Ectodermal cell (in vitro differentiated cells): ENCODE measurements around the gene PBX3.
"Not testable (repeated sequence)": the region's sequence is repeated elsewhere in the genome, so short reads cannot be mapped to it uniquely, and the experiment has no call there.

ENCODE experiments used
- H3K27ac ChIP-seq: 2 replicates; pipeline ENCODE4 v1.7.0; 2013; ENCODE audit warnings: mild to moderate bottlenecking, low read depth, low read length; ENCODE audit not compliant: insufficient read depth, poor library complexity, severe bottlenecking
- H3K27me3 ChIP-seq: 2 replicates; pipeline ENCODE4 v1.7.0; 2013; ENCODE audit warnings: mild to moderate bottlenecking, low read length; ENCODE audit not compliant: insufficient read depth, control insufficient read depth, poor library complexity, severe bottlenecking
- H3K36me3 ChIP-seq: one replicate; pipeline ENCODE4 v1.7.0; 2013; ENCODE audit warnings: low read length; ENCODE audit not compliant: control insufficient read depth, insufficient read depth
- H3K4me1 ChIP-seq: one replicate; pipeline ENCODE4 v1.7.0; 2013; ENCODE audit warnings: low read length; ENCODE audit not compliant: control insufficient read depth, insufficient read depth
- H3K4me3 ChIP-seq: 2 replicates; pipeline ENCODE4 v1.7.0; 2013; ENCODE audit warnings: low read depth, low read length, control low read depth; ENCODE audit not compliant: insufficient read depth
- H3K9me3 ChIP-seq: 2 replicates; pipeline ENCODE4 v1.7.0; 2013; ENCODE audit warnings: mild to moderate bottlenecking, low read length, moderate library complexity; ENCODE audit not compliant: control insufficient read depth
- WGBS, 2 experiments: methylation state at CpG; one replicate each; pipeline ENCODE4 v1.1.7; 2013; ENCODE audit warnings: missing lambda C conversion rate in 2 of 2; 5-methylcytosine and 5-hydroxymethylcytosine counted together

The PBX3 gene

GRCh38 chr9:125816321-125816720, 69.1 kb downstream of the PBX3 start:
- Histone ChIP-seq H3K9me3 (no peaks in the 10 kb centered on the region), H3K4me3 (no peak overlapping the region), H3K27ac (no peak overlapping the region), H3K27me3 (no peaks in the 10 kb centered on the region), H3K4me1 (peaks cover 9% of the 10 kb centered on the region), H3K36me3 (no peaks in the 10 kb centered on the region)
- 81 to 89% methylated on average over 4 to 5 of the region's 5 CpGs for WGBS, 2 experiments

GRCh38 chr9:125820100-125820804, 73.1 kb downstream of the PBX3 start:
- Histone ChIP-seq H3K36me3 (no peaks in the 10 kb centered on the region), H3K4me1 (peaks cover 9% of the 10 kb centered on the region), H3K4me3 (no peak overlapping the region), H3K9me3 (no peaks in the 10 kb centered on the region), H3K27me3 (no peaks in the 10 kb centered on the region), H3K27ac (no peak overlapping the region)
- WGBS, 2 experiments: 76 to 83% methylated on average over 4 of the region's 4 CpGs

- Histone ChIP-seq H3K36me3 (no peaks in the 10 kb centered on the region), H3K9me3 (no peaks in the 10 kb centered on the region), H3K27ac (no peak overlapping the region), H3K4me3 (no peak overlapping the region), H3K27me3 (no peaks in the 10 kb centered on the region), H3K4me1 (peaks cover 2% of the 10 kb centered on the region)
- WGBS, 2 experiments: 93% methylated on average over 2 of the region's 4 CpGs; no CpG with 5 or more reads in 1 of the 2 experiments
Observed at GRCh38 chr9:125821078-125821477, 73.9 kb downstream of the PBX3 start.

GRCh38 chr9:125822160-125822559, 75.0 kb downstream of the PBX3 start:
- Histone ChIP-seq H3K36me3 (no peaks in the 10 kb centered on the region), H3K9me3 (no peaks in the 10 kb centered on the region), H3K4me1 (no peaks in the 10 kb centered on the region), H3K27ac (no peak overlapping the region), H3K27me3 (no peaks in the 10 kb centered on the region), H3K4me3 (no peak overlapping the region)
- WGBS, 2 experiments: 82 to 95% methylated on average over 1 of the region's 2 CpGs

GRCh38 chr9:125822902-125823301, 75.7 kb downstream of the PBX3 start:
- 92 to 100% methylated on average over 2 of the region's 2 CpGs for WGBS, 2 experiments
- no peak overlapping the region for H3K27ac ChIP-seq
- H3K9me3 ChIP-seq: no peaks in the 10 kb centered on the region
- H3K36me3 ChIP-seq: no peaks in the 10 kb centered on the region
- H3K27me3 ChIP-seq: no peaks in the 10 kb centered on the region
- H3K4me1 ChIP-seq: no peaks in the 10 kb centered on the region
- H3K4me3 ChIP-seq: no peak overlapping the region

DNA sequence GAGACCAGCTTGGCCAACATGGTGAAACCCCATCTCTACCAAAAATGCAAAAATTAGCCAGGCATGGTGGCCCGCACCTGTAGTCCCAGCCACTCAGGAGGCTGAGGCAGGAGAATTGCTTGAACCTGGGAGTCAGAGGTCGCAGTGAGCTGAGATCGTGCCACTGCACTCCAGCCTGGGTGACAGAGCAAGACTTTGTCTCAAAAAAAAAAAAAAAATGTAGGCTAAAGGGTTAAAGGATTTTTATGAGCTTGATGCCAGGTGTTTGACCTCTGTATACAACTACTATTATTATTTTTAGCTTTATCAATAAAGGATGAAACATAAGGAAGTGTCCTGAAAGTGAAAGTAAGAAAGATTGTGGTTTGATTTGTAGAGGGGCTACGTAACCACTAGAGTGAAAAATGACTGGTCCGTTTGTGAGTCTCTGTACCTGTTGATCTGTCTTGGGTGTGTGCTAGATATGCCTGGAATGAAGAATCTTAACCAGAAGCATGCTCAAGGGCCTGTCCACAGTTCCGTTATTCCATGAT, 76.8 kb downstream of the PBX3 start:
- H3K9me3 ChIP-seq, H3K36me3 ChIP-seq, H3K27ac ChIP-seq, H3K4me3 ChIP-seq, H3K4me1 ChIP-seq, H3K27me3 ChIP-seq: not testable (repeated sequence)
- 91 to 94% methylated on average over 5 to 6 of the region's 6 CpGs for WGBS, 2 experiments

DNA sequence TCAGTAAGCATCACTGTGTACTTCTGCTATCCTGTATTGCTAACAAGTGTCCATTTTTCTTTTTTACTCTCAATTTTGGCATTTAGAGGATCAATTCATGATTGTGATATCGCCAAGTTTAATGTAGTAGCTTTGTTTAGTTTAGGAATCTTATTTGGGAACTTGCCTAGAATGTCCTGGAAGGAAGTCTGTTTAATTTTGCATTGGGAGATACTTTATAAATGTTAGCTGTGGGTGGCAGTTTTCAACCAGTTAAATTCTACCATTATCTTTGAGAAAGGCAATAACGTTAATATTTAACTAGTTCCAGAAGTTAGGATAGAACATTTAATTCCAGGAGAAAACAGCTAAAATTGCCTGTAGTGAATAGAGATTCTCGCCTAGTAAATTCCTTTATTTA, 78.6 kb downstream of the PBX3 start:
- H3K4me3 ChIP-seq: no peak overlapping the region
- no peak overlapping the region for H3K27ac ChIP-seq
- no peaks in the 10 kb centered on the region for H3K9me3 ChIP-seq
- no peaks in the 10 kb centered on the region for H3K4me1 ChIP-seq
- WGBS, 2 experiments: 87 to 98% methylated on average over 3 of the region's 3 CpGs
- no peaks in the 10 kb centered on the region for H3K36me3 ChIP-seq
- H3K27me3 ChIP-seq: no peaks in the 10 kb centered on the region

- Histone ChIP-seq H3K9me3 (no peaks in the 10 kb centered on the region), H3K36me3 (no peaks in the 10 kb centered on the region), H3K4me3 (no peak overlapping the region), H3K4me1 (no peaks in the 10 kb centered on the region), H3K27ac (no peak overlapping the region), H3K27me3 (no peaks in the 10 kb centered on the region)
- WGBS, 2 experiments: 100% methylated on average over 1 of the region's 1 CpG; no CpG with 5 or more reads in 1 of the 2 experiments
Observed at GRCh38 chr9:125826850-125827249, 79.7 kb downstream of the PBX3 start.

GRCh38 chr9:125829743-125830142, 82.6 kb downstream of the PBX3 start:
- WGBS, 2 experiments: 93 to 97% methylated on average over 6 to 7 of the region's 7 CpGs
- H3K9me3 ChIP-seq: no peaks in the 10 kb centered on the region
- H3K4me1 ChIP-seq: no peaks in the 10 kb centered on the region
- no peak overlapping the region for H3K4me3 ChIP-seq
- no peak overlapping the region for H3K27ac ChIP-seq
- H3K27me3 ChIP-seq: no peaks in the 10 kb centered on the region
- H3K36me3 ChIP-seq: no peaks in the 10 kb centered on the region

GRCh38 chr9:125831054-125831453, 83.9 kb downstream of the PBX3 start:
- no peaks in the 10 kb centered on the region for H3K9me3 ChIP-seq
- 90 to 96% methylated on average over 2 of the region's 2 CpGs for WGBS, 2 experiments
- no peak overlapping the region for H3K4me3 ChIP-seq
- no peaks in the 10 kb centered on the region for H3K36me3 ChIP-seq
- no peaks in the 10 kb centered on the region for H3K27me3 ChIP-seq
- H3K27ac ChIP-seq: no peak overlapping the region
- no peaks in the 10 kb centered on the region for H3K4me1 ChIP-seq
